Osteoblast (primary cell): ENCODE measurements around the gene FAM219A. TPM values are rescaled to one million over a fixed set of nuclear protein-coding genes. Genes with fewer than 3 reads are reported as not detected.

Experiments
- DNase-seq: peaks from one replicate; pipeline ENCODE4 v3.0.0; 2011; ENCODE audit warnings: low spot score, mixed read lengths; ENCODE audit not compliant: insufficient read length; ENCODE audit errors: missing footprints
- H2AFZ ChIP-seq: 2 replicates; pipeline ENCODE4 v1.6.0; 2011; ENCODE audit warnings: mild to moderate bottlenecking, low read length
- H3K27ac ChIP-seq: 2 replicates; pipeline ENCODE4 v1.5.1; 2011; ENCODE audit warnings: mild to moderate bottlenecking, low read depth, low read length, moderate library complexity
- H3K27me3 ChIP-seq: 2 replicates; pipeline ENCODE4 v1.6.0; 2012; ENCODE audit warnings: mild to moderate bottlenecking, control low read depth, inconsistent platforms, low read length, moderate library complexity; ENCODE audit not compliant: insufficient read depth
- H3K36me3 ChIP-seq: 2 replicates; pipeline ENCODE4 v1.5.1; 2011; ENCODE audit warnings: mild to moderate bottlenecking, low read length, control low read depth, moderate library complexity; ENCODE audit not compliant: insufficient read depth
- H3K4me1 ChIP-seq: 2 replicates; pipeline ENCODE4 v1.5.1; 2011; ENCODE audit warnings: mild to moderate bottlenecking, low read length, control low read depth, moderate library complexity; ENCODE audit not compliant: insufficient read depth
- H3K4me2 ChIP-seq: 2 replicates; pipeline ENCODE4 v1.6.0; 2011; ENCODE audit warnings: mild to moderate bottlenecking, low read length; ENCODE audit not compliant: insufficient read depth
- H3K4me3 ChIP-seq: fragments of 200-600 bp; sonication (generic); 3 replicates; pipeline ENCODE4 v1.5.1; 2012; ENCODE audit warnings: mild to moderate bottlenecking, low read length, inconsistent platforms; ENCODE audit not compliant: insufficient read depth
- H3K79me2 ChIP-seq: 2 replicates; pipeline ENCODE4 v1.6.0; 2012; ENCODE audit warnings: mild to moderate bottlenecking, low read length, control low read depth, inconsistent platforms; ENCODE audit not compliant: insufficient read depth
- H3K9me3 ChIP-seq: 2 replicates; pipeline ENCODE4 v1.5.1; 2011; ENCODE audit warnings: low read depth, low read length, control low read depth
- H4K20me1 ChIP-seq: 2 replicates; pipeline ENCODE4 v1.6.0; 2012; ENCODE audit warnings: mild to moderate bottlenecking, low read length, control low read depth; ENCODE audit not compliant: insufficient read depth
- CTCF ChIP-seq: IDR thresholded peaks from 2 replicates; pipeline ENCODE4 v1.5.1; 2011; ENCODE audit warnings: mild to moderate bottlenecking, low read depth, low read length, moderate library complexity; ENCODE audit errors: extremely low read depth
- total RNA-seq: library from RNA; depleted of rRNA; stranded (reverse); fragments of >200 nt; gene quantifications from 2 replicates; pipeline ENCODE4 v1.2.3, GENCODE V29; 2012

Gene FAM219A
- total RNA-seq, 1 donor = 9.4 TPM

- H3K79me2 ChIP-seq = no peaks in the 10 kb centered on the region
- H3K4me2 ChIP-seq = no peak overlapping the region
- TF ChIP-seq CTCF = no peak
- H3K9me3 ChIP-seq = no peaks in the 10 kb centered on the region
- DNase-seq = peak; percentile 83
- no peaks in the 10 kb centered on the region for H4K20me1 ChIP-seq
- H3K27me3 ChIP-seq = peaks cover 17% of the 10 kb centered on the region
- H3K4me1 ChIP-seq = no peaks in the 10 kb centered on the region
- no peak overlapping the region for H3K27ac ChIP-seq
- no peak overlapping the region for H3K4me3 ChIP-seq
- no peak overlapping the region for H2AFZ ChIP-seq
- H3K36me3 ChIP-seq = no peaks in the 10 kb centered on the region
These were observed 21.1 kb upstream of the FAM219A start for GRCh38 chr9:34479431-34479866.

GRCh38 chr9:34477541-34477940, 19.2 kb upstream of the FAM219A start:
- Histone ChIP-seq H3K4me2 (no peak overlapping the region), H3K4me3 (no peak overlapping the region), H2AFZ (no peak overlapping the region), H3K9me3 (no peaks in the 10 kb centered on the region), H3K4me1 (no peaks in the 10 kb centered on the region), H3K27me3 (peaks cover 17% of the 10 kb centered on the region), H3K79me2 (no peaks in the 10 kb centered on the region), H3K36me3 (no peaks in the 10 kb centered on the region), H4K20me1 (no peaks in the 10 kb centered on the region), H3K27ac (no peak overlapping the region)
- no peak for DNase-seq
- TF ChIP-seq CTCF = no peak

- no peak overlapping the region for H3K4me3 ChIP-seq
- no peak for TF ChIP-seq CTCF
- no peaks in the 10 kb centered on the region for H3K4me1 ChIP-seq
- no peak for DNase-seq
- H3K79me2 ChIP-seq = no peaks in the 10 kb centered on the region
- H2AFZ ChIP-seq = no peak overlapping the region
- H3K4me2 ChIP-seq = no peak overlapping the region
- H3K9me3 ChIP-seq = no peaks in the 10 kb centered on the region
- H3K36me3 ChIP-seq = no peaks in the 10 kb centered on the region
- H4K20me1 ChIP-seq = no peaks in the 10 kb centered on the region
- peaks cover 24% of the 10 kb centered on the region for H3K27me3 ChIP-seq
- H3K27ac ChIP-seq = no peak overlapping the region
These were observed 16.7 kb upstream of the FAM219A start for GRCh38 chr9:34475097-34475496.

- no peak overlapping the region for H3K27ac ChIP-seq
- no peak overlapping the region for H3K4me3 ChIP-seq
- H3K36me3 ChIP-seq = no peaks in the 10 kb centered on the region
- no peaks in the 10 kb centered on the region for H3K9me3 ChIP-seq
- DNase-seq = no peak
- no peak overlapping the region for H2AFZ ChIP-seq
- H3K27me3 ChIP-seq = peaks cover 16% of the 10 kb centered on the region
- no peaks in the 10 kb centered on the region for H4K20me1 ChIP-seq
- H3K4me2 ChIP-seq = no peak overlapping the region
- no peak for TF ChIP-seq CTCF
- H3K79me2 ChIP-seq = no peaks in the 10 kb centered on the region
- peaks cover 14% of the 10 kb centered on the region for H3K4me1 ChIP-seq
These were observed 7.1 kb upstream of the FAM219A start for GRCh38 chr9:34465468-34465867.
